ENCODE measurements around the gene SH3RF3. TPM values are rescaled to one million over a fixed set of nuclear protein-coding genes. Genes with fewer than 3 reads are reported as not detected.
A peak's percentile ranks its signal among the peaks of the same experiment; 100 is the strongest.

The SH3RF3 gene
- 1 to 10 TPM; 1.1 to 1.3 TPM for polyA plus RNA-seq

DNA sequence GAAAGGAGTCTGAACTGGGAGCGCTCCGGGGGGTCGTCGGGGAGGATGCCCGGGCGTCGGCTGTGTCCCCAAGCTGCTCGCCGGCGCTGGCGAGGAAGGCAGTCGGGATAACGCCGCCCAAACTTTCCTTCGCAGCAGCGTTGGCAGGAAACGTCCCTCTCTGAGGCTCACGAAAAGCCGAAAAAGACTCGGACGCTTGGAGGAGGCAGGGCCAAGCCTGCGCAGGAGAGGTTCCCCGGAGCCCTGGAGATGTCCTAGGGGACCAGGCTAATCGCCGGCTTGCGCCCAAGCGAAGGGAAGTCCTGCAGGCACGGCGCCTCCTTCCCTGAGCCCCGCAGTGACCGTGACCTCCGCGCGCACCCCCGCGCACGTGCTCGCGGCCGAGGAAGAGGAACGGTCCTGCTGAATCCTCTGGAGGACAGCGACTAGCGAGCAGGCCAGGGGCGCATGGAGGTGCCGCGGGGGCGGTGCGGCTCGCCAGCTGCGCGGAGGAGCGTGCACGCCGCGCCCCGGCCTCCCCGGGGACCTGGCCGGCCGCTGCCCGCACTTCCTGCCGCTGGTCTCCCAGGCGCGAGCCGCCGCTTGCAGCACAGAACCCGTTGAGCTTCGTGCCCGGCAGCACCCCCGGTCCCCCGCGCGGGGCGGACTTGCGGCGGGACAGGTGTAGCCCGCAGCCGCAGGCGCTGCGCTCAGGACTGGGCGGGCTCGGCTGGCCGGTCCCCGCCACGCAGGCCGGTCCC, at the start of gene SH3RF3:
TSS of gene SH3RF3 (plus strand) at position 590 of the 740 bp plus-strand sequence.
- 0 to 1% methylated on average over 54 to 85 of the region's 85 CpGs for WGBS, 2 donors
- H3K27ac ChIP-seq (ENCODE audit: low read depth in 2 of 2, low read length in 1 of 2), result peak within 1 kb of the TSS; percentile 62 to 81
- no peaks in the 10 kb centered on the region for H3K36me3 ChIP-seq (ENCODE audit: control insufficient read depth in 2 of 2, insufficient read depth in 2 of 2, low read length in 1 of 2)
- H3K4me3 ChIP-seq (ENCODE audit: low read depth in 1 of 2, low read length in 2 of 2), result peak within 1 kb of the TSS; percentile 64 to 72
- no peaks in the 10 kb centered on the region for H3K9me3 ChIP-seq (ENCODE audit: control insufficient read depth in 2 of 2, insufficient read depth in 1 of 2, low read depth in 1 of 2, low read length in 1 of 2)
- H3K27me3 ChIP-seq (ENCODE audit: control insufficient read depth in 1 of 2, insufficient read depth in 2 of 2, low read length in 2 of 2), result no peaks in the 10 kb centered on the region
- peaks cover 2 to 16% of the 10 kb centered on the region in 2 donors for H3K4me1 ChIP-seq (ENCODE audit: control insufficient read depth in 2 of 2, insufficient read depth in 2 of 2, low read length in 1 of 2)

DNA sequence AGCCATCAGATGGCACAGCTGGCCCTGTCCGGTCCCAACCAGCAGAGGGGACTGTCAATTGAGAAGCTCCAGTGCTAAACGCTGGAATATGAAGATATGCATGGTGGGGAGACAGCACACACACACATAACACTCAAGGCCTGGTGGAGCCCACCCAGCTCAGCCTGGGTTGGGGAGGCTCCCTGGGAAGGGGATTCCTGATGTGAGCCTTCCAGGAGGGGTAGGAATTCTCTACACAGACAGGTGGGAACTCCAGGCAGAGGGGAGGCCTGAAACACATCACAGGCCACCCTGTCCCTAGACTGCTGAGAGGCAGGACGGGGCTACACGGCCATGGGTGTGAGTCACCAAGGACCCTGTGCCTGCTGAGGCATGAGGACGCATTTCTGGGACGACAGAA, 49.4 kb upstream of the SH3RF3 start:
- no peak overlapping the region for H3K27ac ChIP-seq (ENCODE audit: low read depth in 2 of 2, low read length in 1 of 2)
- H3K9me3 ChIP-seq (ENCODE audit: control insufficient read depth in 2 of 2, insufficient read depth in 1 of 2, low read depth in 1 of 2, low read length in 1 of 2), result no peaks in the 10 kb centered on the region
- H3K36me3 ChIP-seq (ENCODE audit: control insufficient read depth in 2 of 2, insufficient read depth in 2 of 2, low read length in 1 of 2), result no peaks in the 10 kb centered on the region
- no peaks in the 10 kb centered on the region for H3K27me3 ChIP-seq (ENCODE audit: control insufficient read depth in 1 of 2, insufficient read depth in 2 of 2, low read length in 2 of 2)
- no peak overlapping the region for H3K4me3 ChIP-seq (ENCODE audit: low read depth in 1 of 2, low read length in 2 of 2)
- WGBS, 2 donors, result 75 to 81% methylated on average over 6 of the region's 6 CpGs
- no peaks in the 10 kb centered on the region for H3K4me1 ChIP-seq (ENCODE audit: control insufficient read depth in 2 of 2, insufficient read depth in 2 of 2, low read length in 1 of 2)

DNA sequence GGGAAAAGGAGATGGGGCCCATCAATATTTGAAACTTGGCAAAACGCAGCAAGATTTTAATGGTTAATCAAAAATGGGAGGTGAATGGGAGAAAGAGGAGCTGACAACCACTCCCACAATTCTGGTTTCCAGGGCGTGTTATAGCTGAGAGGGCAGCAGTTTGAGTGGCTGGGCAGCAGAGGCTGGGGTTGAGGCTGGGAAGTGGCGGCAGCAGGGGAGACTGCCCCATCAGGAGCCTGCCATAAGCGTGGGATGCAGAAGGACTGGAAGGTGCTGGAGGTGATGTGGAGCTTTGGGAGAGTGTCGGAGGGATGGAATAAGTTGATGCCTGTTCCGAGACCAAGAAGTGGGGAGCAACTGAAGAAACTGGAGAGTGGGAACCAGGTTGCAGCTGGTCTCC, 48.9 kb upstream of the SH3RF3 start:
- WGBS, 2 donors, result 76 to 83% methylated on average over 6 of the region's 6 CpGs
- H3K27me3 ChIP-seq (ENCODE audit: control insufficient read depth in 1 of 2, insufficient read depth in 2 of 2, low read length in 2 of 2), result no peaks in the 10 kb centered on the region
- no peaks in the 10 kb centered on the region for H3K4me1 ChIP-seq (ENCODE audit: control insufficient read depth in 2 of 2, insufficient read depth in 2 of 2, low read length in 1 of 2)
- H3K9me3 ChIP-seq (ENCODE audit: control insufficient read depth in 2 of 2, insufficient read depth in 1 of 2, low read depth in 1 of 2, low read length in 1 of 2), result no peaks in the 10 kb centered on the region
- H3K27ac ChIP-seq (ENCODE audit: low read depth in 2 of 2, low read length in 1 of 2), result no peak overlapping the region
- H3K4me3 ChIP-seq (ENCODE audit: low read depth in 1 of 2, low read length in 2 of 2), result no peak overlapping the region
- H3K36me3 ChIP-seq (ENCODE audit: control insufficient read depth in 2 of 2, insufficient read depth in 2 of 2, low read length in 1 of 2), result no peaks in the 10 kb centered on the region

DNA sequence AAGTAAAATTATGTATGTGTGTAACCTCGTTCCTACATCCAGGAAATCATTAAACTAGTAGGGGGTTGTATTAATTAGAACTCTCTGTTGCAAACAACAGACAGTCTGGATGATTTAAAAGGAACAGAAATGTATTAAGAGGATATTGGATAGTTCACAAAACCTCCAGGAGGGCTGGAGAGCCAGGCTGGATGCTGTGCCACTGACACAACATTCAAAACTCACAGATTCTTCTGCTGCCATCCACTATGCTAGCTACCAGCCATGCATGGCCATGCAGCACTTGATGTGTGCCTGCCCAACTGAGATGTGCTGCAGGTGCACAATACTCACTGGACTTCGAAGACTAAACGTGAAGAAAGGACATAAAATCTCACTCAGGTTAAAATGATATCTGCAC, 48.2 kb upstream of the SH3RF3 start:
- 64 to 78% methylated on average over 3 of the region's 3 CpGs for whole genome bisulfite sequencing, 2 donors
- Histone ChIP-seq H3K4me1 (ENCODE audit: control insufficient read depth in 2 of 2, insufficient read depth in 2 of 2, low read length in 1 of 2) (no peaks in the 10 kb centered on the region), H3K27me3 (ENCODE audit: control insufficient read depth in 1 of 2, insufficient read depth in 2 of 2, low read length in 2 of 2) (no peaks in the 10 kb centered on the region), H3K36me3 (ENCODE audit: control insufficient read depth in 2 of 2, insufficient read depth in 2 of 2, low read length in 1 of 2) (no peaks in the 10 kb centered on the region), H3K9me3 (ENCODE audit: control insufficient read depth in 2 of 2, insufficient read depth in 1 of 2, low read depth in 1 of 2, low read length in 1 of 2) (no peaks in the 10 kb centered on the region), H3K27ac (ENCODE audit: low read depth in 2 of 2, low read length in 1 of 2) (no peak overlapping the region), H3K4me3 (ENCODE audit: low read depth in 1 of 2, low read length in 2 of 2) (no peak overlapping the region)

DNA sequence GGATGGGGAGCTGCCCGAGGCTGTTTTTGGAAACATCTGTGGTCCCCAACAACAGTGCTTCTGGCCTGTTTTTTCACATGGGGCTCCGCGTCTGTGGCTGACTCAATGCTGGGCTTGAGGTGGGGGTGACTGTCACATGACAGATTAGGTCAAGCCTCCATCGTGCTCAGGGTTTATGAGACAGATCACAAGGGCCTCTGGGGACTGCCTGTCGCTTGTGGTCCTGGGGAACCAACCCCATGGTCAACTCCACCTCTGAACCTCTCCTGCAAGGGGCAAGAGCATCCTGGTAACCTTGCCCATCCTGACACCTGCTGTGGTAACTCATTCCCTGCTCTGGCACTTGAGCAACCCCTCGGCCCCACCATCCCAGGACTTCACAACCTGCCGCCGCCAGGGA, 47.6 kb upstream of the SH3RF3 start:
- Histone ChIP-seq H3K27ac (ENCODE audit: low read depth in 2 of 2, low read length in 1 of 2) (no peak overlapping the region), H3K36me3 (ENCODE audit: control insufficient read depth in 2 of 2, insufficient read depth in 2 of 2, low read length in 1 of 2) (no peaks in the 10 kb centered on the region), H3K9me3 (ENCODE audit: control insufficient read depth in 2 of 2, insufficient read depth in 1 of 2, low read depth in 1 of 2, low read length in 1 of 2) (no peaks in the 10 kb centered on the region), H3K27me3 (ENCODE audit: control insufficient read depth in 1 of 2, insufficient read depth in 2 of 2, low read length in 2 of 2) (no peaks in the 10 kb centered on the region), H3K4me1 (ENCODE audit: control insufficient read depth in 2 of 2, insufficient read depth in 2 of 2, low read length in 1 of 2) (no peaks in the 10 kb centered on the region), H3K4me3 (ENCODE audit: low read depth in 1 of 2, low read length in 2 of 2) (no peak overlapping the region)
- WGBS, 2 donors, result 75 to 82% methylated on average over 8 of the region's 8 CpGs

DNA sequence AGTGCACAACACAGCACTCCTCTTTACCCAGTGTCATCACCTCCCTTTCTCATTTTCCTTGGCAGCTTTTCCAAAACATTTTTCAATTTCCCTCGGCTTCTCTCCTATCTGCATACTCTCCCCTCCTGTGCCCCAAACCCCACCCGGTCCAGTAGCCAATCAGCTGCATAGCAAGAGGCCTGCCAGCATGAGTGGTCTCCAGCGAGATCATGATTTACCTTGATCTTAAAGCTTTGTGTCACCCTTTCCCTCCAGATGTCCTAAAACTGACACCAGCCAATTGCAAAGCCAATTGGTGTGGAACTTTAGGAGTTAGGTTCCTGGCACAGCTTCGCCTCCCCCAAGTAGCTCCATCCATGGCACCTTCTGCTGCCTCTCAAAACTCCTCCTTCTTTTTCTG, 45.2 kb upstream of the SH3RF3 start:
- no peaks in the 10 kb centered on the region for H3K9me3 ChIP-seq (ENCODE audit: control insufficient read depth in 2 of 2, insufficient read depth in 1 of 2, low read depth in 1 of 2, low read length in 1 of 2)
- H3K27me3 ChIP-seq (ENCODE audit: control insufficient read depth in 1 of 2, insufficient read depth in 2 of 2, low read length in 2 of 2), result no peaks in the 10 kb centered on the region
- H3K27ac ChIP-seq (ENCODE audit: low read depth in 2 of 2, low read length in 1 of 2), result no peak overlapping the region
- WGBS, 2 donors, result 79 to 85% methylated on average over 4 of the region's 4 CpGs
- no peaks in the 10 kb centered on the region for H3K36me3 ChIP-seq (ENCODE audit: control insufficient read depth in 2 of 2, insufficient read depth in 2 of 2, low read length in 1 of 2)
- H3K4me3 ChIP-seq (ENCODE audit: low read depth in 1 of 2, low read length in 2 of 2), result no peak overlapping the region
- H3K4me1 ChIP-seq (ENCODE audit: control insufficient read depth in 2 of 2, insufficient read depth in 2 of 2, low read length in 1 of 2), result no peaks in the 10 kb centered on the region

DNA sequence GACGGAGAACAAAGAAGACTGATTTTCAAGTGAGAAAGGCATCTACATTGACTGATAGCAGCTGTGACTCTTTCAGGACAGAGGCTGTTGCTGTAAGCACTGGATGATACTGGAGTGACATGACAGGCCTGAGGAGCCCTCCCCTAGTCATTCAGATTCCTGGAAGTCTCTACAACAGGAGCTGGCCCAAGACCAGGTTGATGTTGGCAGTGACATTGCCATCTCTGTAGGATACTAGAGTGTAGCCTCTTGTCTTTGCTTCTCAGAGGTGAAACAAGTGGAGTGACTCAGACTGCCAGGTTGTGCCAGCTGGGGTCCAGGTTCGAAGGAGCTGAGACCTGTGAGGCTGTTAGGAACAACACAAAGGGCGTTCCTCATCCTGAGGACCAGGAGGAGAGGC, 44.7 kb upstream of the SH3RF3 start:
- H3K27me3 ChIP-seq (ENCODE audit: control insufficient read depth in 1 of 2, insufficient read depth in 2 of 2, low read length in 2 of 2), result no peaks in the 10 kb centered on the region
- WGBS, 2 donors, result 84 to 90% methylated on average over 3 of the region's 3 CpGs
- no peak overlapping the region for H3K4me3 ChIP-seq (ENCODE audit: low read depth in 1 of 2, low read length in 2 of 2)
- H3K9me3 ChIP-seq (ENCODE audit: control insufficient read depth in 2 of 2, insufficient read depth in 1 of 2, low read depth in 1 of 2, low read length in 1 of 2), result no peaks in the 10 kb centered on the region
- H3K36me3 ChIP-seq (ENCODE audit: control insufficient read depth in 2 of 2, insufficient read depth in 2 of 2, low read length in 1 of 2), result no peaks in the 10 kb centered on the region
- H3K4me1 ChIP-seq (ENCODE audit: control insufficient read depth in 2 of 2, insufficient read depth in 2 of 2, low read length in 1 of 2), result no peaks in the 10 kb centered on the region
- no peak overlapping the region for H3K27ac ChIP-seq (ENCODE audit: low read depth in 2 of 2, low read length in 1 of 2)

DNA sequence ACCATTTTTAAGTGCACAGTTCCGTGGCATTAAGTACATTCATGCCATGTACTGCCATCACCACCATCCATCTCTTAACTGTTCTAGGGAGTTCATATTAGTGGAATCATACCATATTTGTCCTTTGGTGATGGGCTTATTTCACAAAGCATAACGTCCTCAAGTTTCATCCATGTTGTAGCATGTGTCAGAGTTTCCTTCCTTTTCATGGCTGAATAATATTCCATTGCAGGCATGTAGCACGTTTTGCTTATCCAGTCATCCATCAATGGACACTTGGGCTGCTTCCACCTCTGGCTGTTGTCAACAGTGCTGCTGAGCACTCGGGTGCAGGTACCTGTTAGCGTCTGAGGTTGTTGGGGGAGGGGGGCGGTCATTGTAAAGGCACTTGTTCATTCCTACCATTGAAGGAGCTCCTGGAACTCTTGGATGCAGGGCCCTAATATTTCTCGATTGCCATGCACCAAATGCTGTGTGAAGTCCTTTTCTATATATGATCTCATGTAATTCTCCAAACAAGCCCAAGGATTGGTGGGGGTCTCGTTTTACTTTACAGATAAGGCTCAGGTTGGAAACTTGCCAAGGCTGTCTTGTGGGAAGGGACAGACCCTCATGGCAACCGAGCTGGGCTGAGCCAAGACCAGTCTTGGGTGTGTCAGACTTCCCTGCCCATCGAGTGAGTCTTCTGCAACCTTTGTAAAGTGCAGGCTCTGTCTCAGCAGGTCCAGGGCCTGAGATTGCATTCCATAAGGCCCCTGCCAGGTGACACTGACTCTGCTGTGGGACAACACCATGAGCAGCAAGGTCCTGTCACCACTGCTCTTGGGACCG, 42.9 kb upstream of the SH3RF3 start:
- 79 to 80% methylated on average over 11 of the region's 11 CpGs for WGBS, 2 donors

DNA sequence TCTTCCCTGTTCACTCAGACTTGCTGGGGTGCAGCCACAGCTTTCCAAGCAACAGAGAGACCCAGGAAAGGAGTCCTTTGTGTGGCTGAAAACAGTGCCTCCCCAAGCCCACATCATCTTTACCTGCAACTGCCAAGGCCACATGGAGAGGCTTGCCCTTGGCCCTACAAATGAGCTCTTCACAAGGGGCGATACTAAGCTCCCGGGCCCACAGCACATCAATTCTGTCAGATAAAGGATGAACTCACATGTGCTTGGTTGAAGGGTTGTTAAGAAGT, 42.3 kb upstream of the SH3RF3 start:
- 94 to 95% methylated on average over 2 of the region's 2 CpGs for WGBS, 2 donors

More for the DNA sequence above, 42.9 kb upstream of the SH3RF3 start:
- H3K4me3 ChIP-seq (ENCODE audit: low read depth in 1 of 2, low read length in 2 of 2), result no peak overlapping the region
- no peaks in the 10 kb centered on the region for H3K4me1 ChIP-seq (ENCODE audit: control insufficient read depth in 2 of 2, insufficient read depth in 2 of 2, low read length in 1 of 2)
- no peak overlapping the region for H3K27ac ChIP-seq (ENCODE audit: low read depth in 2 of 2, low read length in 1 of 2)
- no peaks in the 10 kb centered on the region for H3K9me3 ChIP-seq (ENCODE audit: control insufficient read depth in 2 of 2, insufficient read depth in 1 of 2, low read depth in 1 of 2, low read length in 1 of 2)
- H3K36me3 ChIP-seq (ENCODE audit: control insufficient read depth in 2 of 2, insufficient read depth in 2 of 2, low read length in 1 of 2), result no peaks in the 10 kb centered on the region
- H3K27me3 ChIP-seq (ENCODE audit: control insufficient read depth in 1 of 2, insufficient read depth in 2 of 2, low read length in 2 of 2), result no peaks in the 10 kb centered on the region

More for the DNA sequence above, 42.3 kb upstream of the SH3RF3 start:
- Histone ChIP-seq H3K27me3 (ENCODE audit: control insufficient read depth in 1 of 2, insufficient read depth in 2 of 2, low read length in 2 of 2) (no peaks in the 10 kb centered on the region), H3K36me3 (ENCODE audit: control insufficient read depth in 2 of 2, insufficient read depth in 2 of 2, low read length in 1 of 2) (no peaks in the 10 kb centered on the region), H3K27ac (ENCODE audit: low read depth in 2 of 2, low read length in 1 of 2) (no peak overlapping the region), H3K9me3 (ENCODE audit: control insufficient read depth in 2 of 2, insufficient read depth in 1 of 2, low read depth in 1 of 2, low read length in 1 of 2) (no peaks in the 10 kb centered on the region), H3K4me3 (ENCODE audit: low read depth in 1 of 2, low read length in 2 of 2) (no peak overlapping the region), H3K4me1 (ENCODE audit: control insufficient read depth in 2 of 2, insufficient read depth in 2 of 2, low read length in 1 of 2) (no peaks in the 10 kb centered on the region)
